Activated CD8-positive, alpha-beta memory T cell treated with anti-CD3 and anti-CD28 coated beads, Interleukin-2, amount 10 ng/mL, durations not matched to agents 7 days and 5 days (primary cell): ENCODE results near the gene INPP5B. TPM values are rescaled to one million over a fixed set of nuclear protein-coding genes. Genes with fewer than 3 reads are reported as not detected.

Experiments
- ATAC-seq: fragments of 150-1000 bp; cut with Tn5 transposase; one replicate; pipeline ENCODE4 v1.10.0; 2021; ENCODE audit warnings: moderate library complexity
- CTCF ChIA-PET: fragments of 350-600 bp; sonication (Branson Sonifier 250); formaldehyde crosslinking; loops from one replicate; lab custom pipeline; 2021; ENCODE audit warnings: antibody characterized with exemption; lab: Charles Lee
- DNase-seq: peaks from one replicate; pipeline ENCODE4 v3.0.0-alpha.2; 2020
- H3K27ac Mint-ChIP-seq: one replicate; pipeline ENCODE4 v1.8.0; 2021; ENCODE audit warnings: mild to moderate bottlenecking, mixed read lengths
- H3K27me3 Mint-ChIP-seq: one replicate; pipeline ENCODE4 v1.8.0; 2021; ENCODE audit warnings: mixed read lengths
- H3K36me3 Mint-ChIP-seq: one replicate; pipeline ENCODE4 v1.8.0; 2021; ENCODE audit warnings: mild to moderate bottlenecking, mixed read lengths
- H3K4me1 Mint-ChIP-seq: one replicate; pipeline ENCODE4 v1.8.0; 2021; ENCODE audit warnings: mixed read lengths
- H3K4me3 Mint-ChIP-seq: one replicate; pipeline ENCODE4 v1.8.0; 2021; ENCODE audit warnings: mild to moderate bottlenecking, moderate library complexity, mixed read lengths
- H3K9me3 Mint-ChIP-seq: one replicate; pipeline ENCODE4 v1.8.0; 2022; ENCODE audit warnings: low read depth, mixed read lengths
- total RNA-seq, 2 experiments: library from RNA; stranded (reverse); gene quantifications; one replicate each; pipeline ENCODE4 v1.2.3, GENCODE V29; 2021

The INPP5B gene
- total RNA-seq, 2 experiments from 2014 or later = 37.6 to 39.9 TPM

DNA sequence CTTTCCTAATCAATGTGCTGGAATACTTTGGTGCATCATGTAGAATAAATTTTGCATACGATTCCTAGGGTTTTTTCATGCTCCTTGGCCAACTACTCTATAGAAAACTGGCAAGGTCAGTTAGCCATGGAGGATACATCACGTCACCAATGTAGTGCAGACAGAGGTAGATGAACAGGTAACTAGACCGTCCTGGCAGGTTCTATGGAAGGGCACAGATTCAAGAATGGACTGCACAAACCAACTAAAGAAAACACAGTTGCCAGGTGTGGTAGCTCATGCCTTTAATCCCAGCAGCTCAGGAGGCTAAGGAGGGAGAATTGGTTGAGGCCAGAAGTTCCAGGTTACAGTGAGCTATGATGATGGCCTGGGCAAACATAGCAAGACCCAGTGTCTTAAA, 97.4 kb downstream of the INPP5B start:
- Mint-ChIP-seq H3K4me1 (peaks cover 41% of the 10 kb centered on the region), H3K9me3 (no peaks in the 10 kb centered on the region), H3K36me3 (peaks cover 24% of the 10 kb centered on the region), H3K27ac (no peak overlapping the region), H3K4me3 (no peak overlapping the region), H3K27me3 (no peaks in the 10 kb centered on the region)
- DNase-seq (no peak), ATAC-seq (no peak)
- CTCF ChIA-PET = interaction anchor here (4.0 kb wide), 1 partner anchor 10 kb away, joined by 39 read pairs; the partner anchor contains the start of gene MTF1

DNA sequence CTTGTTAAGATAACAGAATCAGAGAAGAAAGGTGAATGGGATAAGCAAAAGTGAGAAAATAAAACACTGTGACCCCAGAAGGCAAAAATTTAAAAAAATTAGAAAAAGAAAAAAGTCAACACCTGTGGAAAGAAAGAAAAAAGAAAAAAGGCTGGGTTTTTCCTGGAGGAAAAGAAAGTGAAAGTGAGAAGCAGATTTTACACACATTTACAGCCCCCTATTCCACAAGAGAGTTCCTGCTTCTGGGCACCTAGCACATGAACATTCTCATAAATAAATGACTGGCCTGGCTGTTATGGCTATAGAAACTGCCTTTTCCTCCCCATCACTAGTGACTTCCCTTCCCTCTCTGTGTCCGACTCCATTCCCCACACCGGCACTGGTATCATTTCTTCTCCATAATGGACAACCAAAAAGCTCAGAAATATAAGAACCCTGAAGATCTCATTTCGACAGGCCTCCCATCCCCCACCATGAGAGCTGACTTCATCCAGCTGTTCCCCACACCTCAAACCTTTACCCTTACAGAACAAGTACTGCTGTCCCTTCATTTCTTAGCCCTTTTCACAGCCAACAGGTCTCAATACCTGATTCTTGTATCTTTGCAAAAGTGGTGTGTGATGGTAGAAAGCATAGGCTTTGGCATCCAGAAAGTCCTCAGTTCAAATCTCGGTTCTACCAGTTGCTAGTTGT, 100.1 kb downstream of the INPP5B start:
- peak overlapping the region; percentile 47 for H3K27ac Mint-ChIP-seq
- ATAC-seq = no peak
- H3K27me3 Mint-ChIP-seq = no peaks in the 10 kb centered on the region
- peaks cover 17% of the 10 kb centered on the region for H3K36me3 Mint-ChIP-seq
- H3K4me1 Mint-ChIP-seq = peaks cover 35% of the 10 kb centered on the region
- no peak for DNase-seq
- H3K9me3 Mint-ChIP-seq = no peaks in the 10 kb centered on the region
- CTCF ChIA-PET = interaction anchor here (1.9 to 2.7 kb wide), 2 partner anchors 9 to 13 kb away, joined by 5 to 19 read pairs; partner anchors contain the start of gene MTF1
- peak overlapping the region; percentile 59 for H3K4me3 Mint-ChIP-seq

DNA sequence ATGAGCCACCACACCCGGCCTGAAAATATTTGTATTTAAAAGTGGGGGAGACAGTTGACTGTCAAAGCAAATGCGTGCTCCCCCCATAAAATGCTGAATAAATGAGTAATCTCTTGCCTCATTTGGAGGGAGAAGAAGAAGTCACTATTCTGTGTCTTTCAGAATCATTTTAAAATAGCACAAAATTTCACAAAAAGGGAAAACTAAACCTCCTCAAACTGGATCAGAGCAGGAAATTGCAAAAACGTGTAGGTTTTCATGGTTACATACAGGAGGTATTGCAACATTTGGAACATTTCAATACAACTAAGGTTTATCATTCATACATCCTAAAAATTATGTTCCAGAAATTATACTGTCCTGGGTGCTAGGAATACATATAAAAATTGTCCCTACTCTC, 101.1 kb downstream of the INPP5B start:
- DNase-seq (no peak), ATAC-seq (no peak)
- Mint-ChIP-seq H3K36me3 (peaks cover 17% of the 10 kb centered on the region), H3K4me3 (no peak overlapping the region), H3K27ac (no peak overlapping the region), H3K27me3 (no peaks in the 10 kb centered on the region), H3K4me1 (peaks cover 35% of the 10 kb centered on the region), H3K9me3 (no peaks in the 10 kb centered on the region)
- CTCF ChIA-PET = interaction anchor here (1.9 to 2.7 kb wide), 2 partner anchors 10 to 14 kb away, joined by 5 to 19 read pairs; partner anchors contain the start of gene MTF1

DNA sequence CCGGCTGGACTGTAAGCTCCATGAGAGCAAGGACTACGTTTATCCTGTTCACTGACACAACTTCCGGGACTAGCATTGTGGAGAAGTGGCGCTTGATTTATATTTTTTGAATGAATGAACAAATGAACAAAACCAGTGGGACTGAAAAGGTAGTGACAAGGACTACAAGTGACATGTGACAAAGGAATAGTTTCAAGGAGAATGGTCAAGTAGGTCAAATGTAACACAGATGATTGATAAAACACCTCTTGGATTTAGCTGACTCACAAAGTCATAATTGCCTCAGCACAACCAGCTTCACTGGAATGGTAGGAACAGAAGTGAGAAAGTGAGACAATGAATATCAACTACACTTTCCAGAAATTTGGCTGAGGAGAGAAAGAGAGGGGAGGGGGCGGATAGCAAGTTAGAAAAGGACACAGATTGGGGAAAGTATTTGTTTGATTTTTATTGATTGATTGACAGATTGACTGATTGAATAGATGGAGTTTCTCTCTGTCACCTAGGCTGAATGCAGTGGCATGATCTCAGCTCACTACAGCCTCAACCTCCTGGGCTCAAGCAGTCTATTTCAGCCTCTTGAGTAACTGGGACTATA, 101.7 kb downstream of the INPP5B start:
- no peak overlapping the region for H3K27ac Mint-ChIP-seq
- H3K9me3 Mint-ChIP-seq = no peaks in the 10 kb centered on the region
- H3K27me3 Mint-ChIP-seq = no peaks in the 10 kb centered on the region
- H3K4me1 Mint-ChIP-seq = peaks cover 35% of the 10 kb centered on the region
- DNase-seq (no peak), ATAC-seq (no peak)
- CTCF ChIA-PET = interaction anchor here (1.9 kb wide), 1 partner anchor 10 kb away, joined by 5 read pairs; no protein-coding TSS in a partner anchor
- no peak overlapping the region for H3K4me3 Mint-ChIP-seq
- peaks cover 17% of the 10 kb centered on the region for H3K36me3 Mint-ChIP-seq

DNA sequence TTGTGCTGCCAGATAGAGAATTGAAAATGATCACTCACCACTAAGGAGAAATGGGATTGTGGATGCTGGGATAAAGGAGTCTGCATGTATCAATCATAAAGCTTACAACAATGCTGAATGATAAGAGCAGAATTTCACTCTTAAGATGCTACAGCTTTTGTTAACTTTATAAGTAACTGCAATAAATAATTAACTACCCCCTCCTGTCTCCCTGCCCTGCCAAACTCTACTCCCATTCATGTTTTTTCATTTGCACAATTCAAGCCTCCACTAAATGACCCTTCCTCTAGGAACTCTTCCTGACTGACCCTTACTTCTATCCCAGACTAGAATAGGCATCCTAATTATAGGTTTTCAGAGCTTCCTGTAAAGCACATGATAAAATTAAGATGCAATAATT, 102.3 kb downstream of the INPP5B start:
- H3K9me3 Mint-ChIP-seq = no peaks in the 10 kb centered on the region
- ATAC-seq (no peak), DNase-seq (no peak)
- H3K36me3 Mint-ChIP-seq = peaks cover 17% of the 10 kb centered on the region
- H3K27ac Mint-ChIP-seq = no peak overlapping the region
- peaks cover 35% of the 10 kb centered on the region for H3K4me1 Mint-ChIP-seq
- H3K4me3 Mint-ChIP-seq = no peak overlapping the region
- no peaks in the 10 kb centered on the region for H3K27me3 Mint-ChIP-seq
- CTCF ChIA-PET = no interaction called here

DNA sequence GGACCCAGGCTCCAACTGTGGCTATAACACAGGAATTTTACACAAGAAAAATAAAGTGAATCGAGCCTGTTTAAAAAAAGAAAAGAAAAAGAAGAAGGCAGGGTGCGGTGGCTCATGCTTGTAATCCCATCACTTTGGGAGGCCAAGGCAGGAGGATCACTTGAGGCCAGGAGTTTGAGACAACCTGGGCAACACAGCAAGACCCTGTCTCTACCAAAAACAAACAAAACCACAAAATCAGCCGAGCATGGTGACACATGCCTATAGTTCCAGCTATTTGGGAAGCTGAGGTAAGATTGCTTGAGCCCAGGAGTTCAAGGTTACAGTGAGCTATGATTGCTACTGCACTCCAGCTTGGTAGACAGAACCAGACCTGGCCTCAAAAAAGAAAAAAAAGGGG, 105.2 kb downstream of the INPP5B start:
- H3K9me3 Mint-ChIP-seq = no peaks in the 10 kb centered on the region
- H3K4me1 Mint-ChIP-seq = peaks cover 24% of the 10 kb centered on the region
- H3K27me3 Mint-ChIP-seq = no peaks in the 10 kb centered on the region
- no peak overlapping the region for H3K4me3 Mint-ChIP-seq
- CTCF ChIA-PET = interaction anchor here (1.3 kb wide), 1 partner anchor 18 kb away, joined by 3 read pairs; the partner anchor contains the start of gene MTF1
- DNase-seq (no peak), ATAC-seq (no peak)
- H3K36me3 Mint-ChIP-seq = peaks cover 18% of the 10 kb centered on the region
- no peak overlapping the region for H3K27ac Mint-ChIP-seq

DNA sequence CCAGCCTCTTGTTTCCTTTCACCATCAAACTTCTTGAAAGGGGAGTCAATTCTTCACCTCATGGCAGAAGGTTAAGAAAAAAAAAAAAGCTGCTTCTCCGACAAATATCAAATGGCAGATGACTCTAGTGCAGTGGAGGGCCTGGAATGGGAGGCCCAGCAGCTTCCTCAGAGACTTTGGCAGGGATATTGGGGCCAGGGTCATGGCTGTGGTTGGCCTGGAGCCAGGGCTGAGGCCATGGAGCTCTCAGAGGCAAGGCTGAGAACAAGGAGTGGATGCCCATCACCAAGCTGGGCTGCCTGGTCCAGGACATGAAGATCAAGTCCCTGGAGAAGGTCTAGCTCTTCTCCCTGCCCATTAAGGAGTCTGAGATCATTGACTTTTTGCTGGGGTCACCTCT, 106.1 kb downstream of the INPP5B start:
- Mint-ChIP-seq H3K4me3 (no peak overlapping the region), H3K27me3 (no peaks in the 10 kb centered on the region), H3K27ac (no peak overlapping the region), H3K4me1 (peaks cover 15% of the 10 kb centered on the region), H3K36me3 (peaks cover 18% of the 10 kb centered on the region), H3K9me3 (no peaks in the 10 kb centered on the region)
- DNase-seq (no peak), ATAC-seq (no peak)
- CTCF ChIA-PET = no interaction called here

DNA sequence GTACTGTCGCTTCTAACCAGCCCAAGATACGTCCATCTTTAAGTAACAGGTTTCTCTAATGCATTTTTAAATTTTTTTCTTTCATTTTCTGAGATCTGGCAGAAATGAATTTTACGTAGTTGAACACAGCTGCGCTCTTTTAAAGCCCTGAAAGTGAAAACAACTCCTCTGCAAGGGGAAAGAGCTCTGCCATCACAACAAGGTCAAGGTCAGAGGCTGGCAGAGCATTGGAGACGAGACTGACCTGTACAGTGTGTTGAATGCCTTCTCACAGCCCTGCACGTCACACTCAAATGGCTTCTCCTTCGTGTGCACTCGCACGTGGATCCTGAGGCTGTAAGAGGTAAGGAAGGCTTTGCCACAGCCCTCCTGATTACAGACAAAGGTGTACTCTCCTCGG, 107.2 kb downstream of the INPP5B start:
- CTCF ChIA-PET = no interaction called here
- Mint-ChIP-seq H3K27me3 (no peaks in the 10 kb centered on the region), H3K27ac (no peak overlapping the region), H3K9me3 (no peaks in the 10 kb centered on the region), H3K4me3 (no peak overlapping the region), H3K36me3 (peaks cover 24% of the 10 kb centered on the region), H3K4me1 (peaks cover 10% of the 10 kb centered on the region)
- no peak for DNase-seq
- ATAC-seq = no peak

DNA sequence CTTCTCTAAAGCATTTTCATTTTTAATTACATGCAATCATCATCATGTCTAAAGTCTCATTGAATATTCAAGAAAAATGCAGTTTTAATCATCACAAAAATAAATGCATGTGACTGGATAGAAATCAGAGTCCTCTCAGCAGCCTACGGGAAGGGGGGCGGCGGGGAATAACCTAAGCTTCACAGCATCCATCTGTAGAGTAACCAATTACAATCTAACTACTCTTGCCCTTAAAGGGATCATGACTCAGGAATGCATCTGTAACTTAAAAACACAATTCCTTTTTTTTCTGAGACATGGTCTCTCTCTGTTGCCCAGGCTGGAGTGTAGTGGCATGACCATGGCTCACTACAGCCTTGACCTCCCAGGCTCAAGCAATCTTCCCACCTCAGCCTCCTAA, 110.1 kb downstream of the INPP5B start:
- Mint-ChIP-seq H3K4me3 (no peak overlapping the region), H3K4me1 (no peaks in the 10 kb centered on the region), H3K36me3 (peaks cover 34% of the 10 kb centered on the region), H3K27ac (no peak overlapping the region), H3K9me3 (no peaks in the 10 kb centered on the region), H3K27me3 (no peaks in the 10 kb centered on the region)
- no peak for ATAC-seq
- no peak for DNase-seq
- CTCF ChIA-PET = interaction anchor here (1.3 to 1.6 kb wide), 2 partner anchors 23 kb away, joined by 3 to 6 read pairs; partner anchors contain the start of gene MTF1

DNA sequence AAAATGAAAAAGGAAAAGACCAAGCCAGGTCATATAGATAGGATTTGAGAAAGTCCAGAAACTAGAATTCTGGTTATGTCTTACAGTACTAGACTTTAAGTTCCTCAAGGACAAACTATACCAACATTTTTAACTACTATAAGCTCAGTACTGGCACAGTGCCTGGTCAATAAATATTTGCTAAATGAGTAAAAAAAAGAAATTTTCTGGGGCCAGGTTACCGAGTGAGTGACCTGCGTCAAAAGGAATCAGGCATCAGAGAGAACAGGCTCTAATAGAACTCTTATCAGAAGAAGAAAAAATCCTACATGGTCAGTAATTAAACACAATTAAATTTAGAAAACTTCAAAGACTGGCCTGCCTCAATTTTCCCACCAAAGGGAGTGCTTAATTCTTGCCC, 115.0 kb downstream of the INPP5B start:
- DNase-seq (no peak), ATAC-seq (no peak)
- Mint-ChIP-seq H3K9me3 (no peaks in the 10 kb centered on the region), H3K36me3 (peaks cover 38% of the 10 kb centered on the region), H3K27me3 (no peaks in the 10 kb centered on the region), H3K4me3 (no peak overlapping the region), H3K27ac (no peak overlapping the region), H3K4me1 (no peaks in the 10 kb centered on the region)
- CTCF ChIA-PET = interaction anchor here (1.1 to 2.6 kb wide), 2 partner anchors 17 to 28 kb away, joined by 6 read pairs; partner anchors contain the start of gene MTF1

DNA sequence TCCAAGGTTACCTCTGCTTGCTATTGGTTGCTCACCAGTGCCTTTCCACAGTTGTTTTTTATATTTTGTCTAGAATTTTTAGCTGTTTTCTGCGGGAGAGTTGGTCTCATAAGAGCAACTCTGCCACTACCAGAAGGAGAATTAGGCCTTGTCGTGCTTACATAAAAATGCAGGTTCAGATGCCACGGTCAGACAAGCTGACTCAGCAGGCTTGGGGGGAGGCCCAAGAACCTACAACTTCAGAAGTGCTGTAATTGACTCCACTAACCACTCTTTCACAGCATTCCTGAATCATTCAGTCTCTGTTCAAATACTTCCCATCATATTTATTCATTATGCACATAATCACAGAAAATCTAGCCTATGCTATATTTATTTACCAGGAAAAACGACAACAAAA, 115.7 kb downstream of the INPP5B start:
- H3K36me3 Mint-ChIP-seq = peaks cover 39% of the 10 kb centered on the region
- no peak for DNase-seq
- H3K9me3 Mint-ChIP-seq = no peaks in the 10 kb centered on the region
- H3K27me3 Mint-ChIP-seq = no peaks in the 10 kb centered on the region
- CTCF ChIA-PET = interaction anchor here (1.1 to 2.6 kb wide), 2 partner anchors 16 to 28 kb away, joined by 6 read pairs; partner anchors contain the start of gene MTF1
- no peak overlapping the region for H3K27ac Mint-ChIP-seq
- ATAC-seq = no peak
- no peak overlapping the region for H3K4me3 Mint-ChIP-seq
- no peaks in the 10 kb centered on the region for H3K4me1 Mint-ChIP-seq

DNA sequence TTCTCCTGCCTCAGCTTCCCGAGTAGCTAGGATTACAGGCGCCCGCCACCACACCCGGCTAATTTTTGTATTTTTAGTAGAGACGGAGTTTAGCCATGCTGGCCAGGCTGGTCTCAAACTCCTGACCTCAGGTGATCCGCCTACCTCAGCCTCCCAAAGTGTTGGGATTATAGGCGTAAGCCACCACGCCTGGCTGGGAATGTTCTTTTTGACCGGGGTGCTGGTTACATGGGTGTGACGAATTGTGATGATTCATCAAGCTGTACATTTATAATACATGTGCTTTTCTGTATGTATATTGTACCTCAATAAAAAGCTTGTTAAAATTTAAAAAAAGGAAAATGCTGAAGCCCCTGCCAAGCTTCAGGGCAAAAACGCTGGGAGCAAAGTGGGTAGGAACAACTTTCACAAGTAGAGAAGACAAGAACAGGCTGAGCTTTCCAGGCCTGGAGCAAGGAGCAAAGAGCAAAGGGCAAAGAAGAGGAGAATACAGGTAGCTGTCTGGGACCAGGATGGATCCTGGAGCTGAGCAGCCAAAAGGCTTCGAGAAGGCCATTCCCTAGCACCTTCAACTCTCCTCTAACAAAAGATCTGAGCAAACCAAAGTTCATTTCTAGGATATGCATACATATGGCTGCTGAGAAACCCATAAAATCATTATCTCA, 118.3 kb downstream of the INPP5B start:
- ATAC-seq = no peak
- H3K4me1 Mint-ChIP-seq = peaks cover 11% of the 10 kb centered on the region
- CTCF ChIA-PET = no interaction called here
- DNase-seq = no peak
- no peak overlapping the region for H3K4me3 Mint-ChIP-seq
- no peaks in the 10 kb centered on the region for H3K27me3 Mint-ChIP-seq
- H3K9me3 Mint-ChIP-seq = no peaks in the 10 kb centered on the region
- no peak overlapping the region for H3K27ac Mint-ChIP-seq
- H3K36me3 Mint-ChIP-seq = peaks cover 28% of the 10 kb centered on the region

DNA sequence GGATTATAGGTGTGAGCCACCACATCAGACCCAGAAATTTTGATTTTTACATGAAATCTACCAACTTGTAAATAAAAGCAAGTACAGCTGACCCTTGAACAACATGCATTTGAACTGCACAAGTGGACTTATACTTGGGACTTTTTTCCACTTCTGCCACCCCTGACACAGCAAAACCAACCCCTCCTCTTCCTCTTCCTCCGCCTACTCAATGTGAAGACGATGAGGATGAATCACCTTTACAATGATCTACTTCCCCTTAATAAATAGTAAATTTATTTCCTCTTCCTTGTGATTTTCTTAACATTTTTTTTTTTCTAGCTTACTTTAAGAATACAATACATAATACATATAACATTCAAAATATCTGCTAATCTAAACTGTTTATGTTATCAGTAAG, 121.3 kb downstream of the INPP5B start:
- Mint-ChIP-seq H3K9me3 (no peaks in the 10 kb centered on the region), H3K4me3 (no peak overlapping the region), H3K4me1 (peaks cover 23% of the 10 kb centered on the region), H3K36me3 (peaks cover 29% of the 10 kb centered on the region), H3K27me3 (no peaks in the 10 kb centered on the region), H3K27ac (peak overlapping the region; percentile 43)
- CTCF ChIA-PET = no interaction called here
- ATAC-seq (no peak), DNase-seq (no peak)
